Activated CD4-positive, alpha-beta memory T cell treated with anti-CD3 and anti-CD28 coated beads for 36 hours (primary cell): ENCODE measurements around the gene TYW1B. TPM values are rescaled to one million over a fixed set of nuclear protein-coding genes. Genes with fewer than 3 reads are reported as not detected.
"Not testable (repeated sequence)": the region's sequence is repeated elsewhere in the genome, so short reads cannot be mapped to it uniquely, and the experiment has no call there.

Source experiments
- CTCF ChIA-PET: fragments of 350-600 bp; sonication (Branson Sonifier 250); formaldehyde crosslinking; loops from one replicate; lab custom pipeline; 2021; ENCODE audit warnings: antibody characterized with exemption, inconsistent platforms; lab: Charles Lee
- POLR2A ChIA-PET: fragments of 350-600 bp; sonication (Branson Sonifier 250); formaldehyde crosslinking; loops from one replicate; lab custom pipeline; 2021; ENCODE audit warnings: antibody characterized with exemption; lab: Charles Lee
- DNase-seq: peaks from one replicate; pipeline ENCODE4 v3.0.0-alpha.2; 2020
- H3K27ac Mint-ChIP-seq: one replicate; pipeline ENCODE4 v1.8.0; 2021; ENCODE audit warnings: mixed read lengths
- H3K27me3 Mint-ChIP-seq: one replicate; pipeline ENCODE4 v1.8.0; 2021; ENCODE audit warnings: mixed read lengths
- H3K36me3 Mint-ChIP-seq: one replicate; pipeline ENCODE4 v1.8.0; 2021; ENCODE audit warnings: mixed read lengths
- H3K4me1 Mint-ChIP-seq: one replicate; pipeline ENCODE4 v1.8.0; 2021; ENCODE audit warnings: low read depth, mixed read lengths
- H3K4me3 Mint-ChIP-seq: one replicate; pipeline ENCODE4 v1.8.0; 2021; ENCODE audit warnings: mild to moderate bottlenecking, mixed read lengths
- H3K9me3 Mint-ChIP-seq: one replicate; pipeline ENCODE4 v1.8.0; 2021; ENCODE audit warnings: mixed read lengths
- intact Hi-C: fragments of 100-400 bp; cut with micrococcal nuclease; formaldehyde crosslinking; loops from one replicate; pipeline ENCODE4 v1.15.1; 2023
- total RNA-seq, 2 experiments: library from RNA; stranded (reverse); gene quantifications; one replicate each; pipeline ENCODE4 v1.2.3, GENCODE V29; 2021

TYW1B gene
- total RNA-seq, 2 experiments from 2014 or later = 2.9 to 3.8 TPM

GRCh38 chr7:72806851-72807250, 21.1 kb downstream of the TYW1B start:
- H3K4me1 Mint-ChIP-seq, H3K27me3 Mint-ChIP-seq, CTCF ChIA-PET: not testable (repeated sequence)

GRCh38 chr7:72805526-72806494, 22.2 kb downstream of the TYW1B start:
- intact Hi-C loops = no loop called here

More at GRCh38 chr7:72806851-72807250, 21.1 kb downstream of the TYW1B start:
- H3K9me3 Mint-ChIP-seq, H3K27ac Mint-ChIP-seq, H3K4me3 Mint-ChIP-seq, POLR2A ChIA-PET, DNase-seq, intact Hi-C loops: not testable (repeated sequence)
- peaks cover 17% of the 10 kb centered on the region for H3K36me3 Mint-ChIP-seq

GRCh38 chr7:72803778-72804177, 24.2 kb downstream of the TYW1B start:
- H3K4me3 Mint-ChIP-seq, H3K27me3 Mint-ChIP-seq, H3K27ac Mint-ChIP-seq, H3K4me1 Mint-ChIP-seq, intact Hi-C loops, DNase-seq, H3K9me3 Mint-ChIP-seq, POLR2A ChIA-PET: not testable (repeated sequence)
- peaks cover 21% of the 10 kb centered on the region for H3K36me3 Mint-ChIP-seq
- CTCF ChIA-PET = interaction anchor here (0.7 kb wide), 1 partner anchor 14 kb away, joined by 4 read pairs; no protein-coding TSS in a partner anchor

More at GRCh38 chr7:72805526-72806494, 22.2 kb downstream of the TYW1B start:
- POLR2A ChIA-PET = no interaction called here
- Mint-ChIP-seq H3K36me3 (peaks cover 18% of the 10 kb centered on the region), H3K27ac (no peak overlapping the region), H3K9me3 (no peaks in the 10 kb centered on the region), H3K4me1 (no peaks in the 10 kb centered on the region), H3K27me3 (no peaks in the 10 kb centered on the region), H3K4me3 (no peak overlapping the region)
- DNase-seq = no peak
- CTCF ChIA-PET = no interaction called here

GRCh38 chr7:72801564-72801963, 26.4 kb downstream of the TYW1B start:
- CTCF ChIA-PET, H3K9me3 Mint-ChIP-seq, POLR2A ChIA-PET, H3K4me1 Mint-ChIP-seq, H3K27me3 Mint-ChIP-seq, H3K4me3 Mint-ChIP-seq, H3K27ac Mint-ChIP-seq, DNase-seq, intact Hi-C loops: not testable (repeated sequence)
- H3K36me3 Mint-ChIP-seq = peaks cover 27% of the 10 kb centered on the region

- H3K4me1 Mint-ChIP-seq, intact Hi-C loops, H3K27me3 Mint-ChIP-seq, POLR2A ChIA-PET, H3K27ac Mint-ChIP-seq, H3K4me3 Mint-ChIP-seq, H3K9me3 Mint-ChIP-seq, CTCF ChIA-PET, DNase-seq: not testable (repeated sequence)
- peaks cover 15% of the 10 kb centered on the region for H3K36me3 Mint-ChIP-seq
Observed at GRCh38 chr7:72795401-72795800, 32.6 kb downstream of the TYW1B start.

- DNase-seq = no peak
- no peak overlapping the region for H3K27ac Mint-ChIP-seq
- ChIA-PET POLR2A (no interaction called here), CTCF (no interaction called here)
- no peaks in the 10 kb centered on the region for H3K27me3 Mint-ChIP-seq
- peaks cover 10% of the 10 kb centered on the region for H3K9me3 Mint-ChIP-seq
- intact Hi-C loops = no loop called here
- no peak overlapping the region for H3K4me3 Mint-ChIP-seq
- H3K36me3 Mint-ChIP-seq = peaks cover 13% of the 10 kb centered on the region
- no peaks in the 10 kb centered on the region for H3K4me1 Mint-ChIP-seq
Observed at GRCh38 chr7:72793791-72794190, 34.2 kb downstream of the TYW1B start.

- intact Hi-C loops, H3K27me3 Mint-ChIP-seq, CTCF ChIA-PET, POLR2A ChIA-PET, H3K36me3 Mint-ChIP-seq, H3K4me1 Mint-ChIP-seq, H3K27ac Mint-ChIP-seq, H3K9me3 Mint-ChIP-seq, H3K4me3 Mint-ChIP-seq, DNase-seq: not testable (repeated sequence)
Observed at GRCh38 chr7:72790698-72791060, 37.3 kb downstream of the TYW1B start.

- H3K36me3 Mint-ChIP-seq, intact Hi-C loops, H3K4me3 Mint-ChIP-seq, H3K27me3 Mint-ChIP-seq, CTCF ChIA-PET, DNase-seq, H3K4me1 Mint-ChIP-seq, POLR2A ChIA-PET, H3K9me3 Mint-ChIP-seq, H3K27ac Mint-ChIP-seq: not testable (repeated sequence)
Observed at GRCh38 chr7:72790048-72790697, 37.8 kb downstream of the TYW1B start.

GRCh38 chr7:72785166-72785955, 42.6 kb downstream of the TYW1B start:
- intact Hi-C loops = no loop called here
- no peak for DNase-seq
- CTCF ChIA-PET = no interaction called here
- no peaks in the 10 kb centered on the region for H3K27me3 Mint-ChIP-seq
- H3K4me1 Mint-ChIP-seq = no peaks in the 10 kb centered on the region
- H3K9me3 Mint-ChIP-seq = no peaks in the 10 kb centered on the region
- H3K36me3 Mint-ChIP-seq = peaks cover 3% of the 10 kb centered on the region
- POLR2A ChIA-PET = no interaction called here
- no peak overlapping the region for H3K4me3 Mint-ChIP-seq
- H3K27ac Mint-ChIP-seq = no peak overlapping the region

- H3K27me3 Mint-ChIP-seq, H3K27ac Mint-ChIP-seq, intact Hi-C loops, H3K36me3 Mint-ChIP-seq, H3K4me1 Mint-ChIP-seq, H3K4me3 Mint-ChIP-seq, CTCF ChIA-PET, H3K9me3 Mint-ChIP-seq, DNase-seq, POLR2A ChIA-PET: not testable (repeated sequence)
Observed at GRCh38 chr7:72783601-72784370, 44.2 kb downstream of the TYW1B start.

GRCh38 chr7:72781631-72782030, 46.4 kb downstream of the TYW1B start:
- Mint-ChIP-seq H3K36me3 (peaks cover 8% of the 10 kb centered on the region), H3K27ac (no peak overlapping the region), H3K27me3 (no peaks in the 10 kb centered on the region), H3K9me3 (no peaks in the 10 kb centered on the region), H3K4me1 (no peaks in the 10 kb centered on the region), H3K4me3 (no peak overlapping the region)
- DNase-seq = no peak
- POLR2A ChIA-PET = no interaction called here
- CTCF ChIA-PET = no interaction called here
- intact Hi-C loops = no loop called here
